ENCODE measurements around the gene PIEZO2.

PIEZO2 gene

GRCh38 chr18:10899481-10899880 lies 249.9 kb downstream of the PIEZO2 start:
- no peak for FAIRE-seq
- no peak for DNase-seq (ENCODE audit: low spot score)

GRCh38 chr18:10898417-10898974 lies 250.9 kb downstream of the PIEZO2 start:
- FAIRE-seq = no peak
- no peak for DNase-seq (ENCODE audit: low spot score)

DNA sequence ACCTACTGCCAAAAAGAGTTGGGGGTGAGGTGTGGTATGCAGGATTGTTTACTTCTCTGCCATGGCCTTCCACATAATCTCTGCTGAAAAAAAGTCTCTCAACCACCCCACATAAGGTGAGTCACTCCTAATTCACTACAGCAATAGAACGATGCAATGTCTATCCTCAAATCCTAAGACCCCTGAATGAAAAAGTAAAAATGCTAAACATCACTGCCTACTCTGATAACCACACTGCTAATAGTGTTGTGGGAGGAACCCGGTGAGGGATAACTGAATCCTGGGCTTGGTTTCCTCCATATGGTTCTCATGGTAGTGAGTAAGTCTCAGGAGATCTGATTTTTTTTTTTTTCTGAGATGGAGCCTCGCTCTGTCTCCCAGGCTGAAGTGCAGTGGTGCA lies 252.5 kb downstream of the PIEZO2 start:
- FAIRE-seq (no peak), DNase-seq (ENCODE audit: low spot score) (peak; percentile 7)

- no peak for FAIRE-seq
- no peak for DNase-seq (ENCODE audit: low spot score)
These were observed 253.4 kb downstream of the PIEZO2 start for GRCh38 chr18:10895976-10896375.

- FAIRE-seq (no peak), DNase-seq (ENCODE audit: low spot score) (no peak)
These were observed 254.9 kb downstream of the PIEZO2 start for GRCh38 chr18:10894501-10894900.

DNA sequence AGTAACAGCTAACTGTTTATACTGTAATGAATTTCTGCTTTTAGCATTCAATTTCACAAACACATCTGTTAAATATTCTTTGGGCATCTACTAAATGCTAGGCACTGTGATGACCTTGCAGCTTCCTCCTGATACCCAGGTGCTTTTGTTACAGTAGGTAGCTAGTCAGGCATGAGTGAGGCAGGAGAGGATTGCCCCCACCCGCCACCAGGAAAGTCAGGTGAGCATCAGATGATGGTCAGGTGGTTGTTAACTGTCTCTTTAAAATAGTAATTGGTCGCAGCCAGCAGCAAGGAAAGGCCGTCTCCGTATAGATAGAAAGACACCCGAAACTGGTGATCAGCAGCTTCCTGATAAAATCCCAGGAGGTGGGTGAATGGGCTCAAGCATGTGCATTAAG lies 255.6 kb downstream of the PIEZO2 start:
- DNase-seq (ENCODE audit: low spot score) (no peak), FAIRE-seq (no peak)

GRCh38 chr18:10893196-10893595 lies 256.2 kb downstream of the PIEZO2 start:
- no peak for FAIRE-seq
- no peak for DNase-seq (ENCODE audit: low spot score)

DNA sequence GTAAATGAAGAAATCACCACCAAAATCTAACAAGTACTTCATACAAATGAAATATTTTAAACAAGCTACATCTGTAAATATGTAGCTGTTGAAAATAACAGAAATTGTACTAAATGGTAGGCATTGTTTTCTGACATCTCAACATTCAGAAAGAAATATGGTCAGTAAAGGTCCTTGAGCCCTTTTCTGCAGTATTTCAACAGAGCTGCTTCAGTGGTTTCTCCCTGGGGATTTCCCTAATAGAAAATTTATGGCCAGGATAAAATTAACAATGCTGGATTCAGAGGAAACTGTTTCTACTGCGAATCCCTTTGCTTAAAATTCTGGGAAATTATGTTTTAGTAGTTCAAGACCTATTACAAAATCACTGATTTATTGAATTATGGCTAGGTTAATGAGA lies 256.6 kb downstream of the PIEZO2 start:
- no peak for FAIRE-seq
- no peak for DNase-seq (ENCODE audit: low spot score)

DNA sequence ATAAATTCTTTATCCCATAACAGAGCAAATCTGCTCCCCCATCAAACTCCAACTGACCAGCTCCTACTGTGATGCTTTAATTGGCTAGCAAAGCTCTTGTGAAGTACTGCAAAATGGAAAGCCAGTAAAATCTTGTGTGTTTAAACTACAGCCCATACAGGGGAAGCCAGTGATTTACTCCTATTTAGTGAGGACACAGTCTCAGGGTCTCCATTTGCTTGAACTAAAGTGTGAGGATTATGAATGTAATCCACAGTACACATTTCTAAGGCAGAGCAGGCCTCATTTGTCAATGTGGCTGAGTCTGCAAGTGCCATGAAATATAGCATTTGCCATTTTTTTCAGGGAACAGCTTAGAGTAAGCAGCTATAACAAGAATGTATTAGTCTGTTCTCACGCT lies 259.3 kb downstream of the PIEZO2 start:
- DNase-seq (ENCODE audit: low spot score) (no peak), FAIRE-seq (no peak)

GRCh38 chr18:10878703-10879102 lies 270.7 kb downstream of the PIEZO2 start:
- FAIRE-seq (no peak), DNase-seq (ENCODE audit: low spot score) (no peak)

GRCh38 chr18:10877987-10878386 lies 271.4 kb downstream of the PIEZO2 start:
- FAIRE-seq = no peak

GRCh38 chr18:10875811-10876210 lies 273.6 kb downstream of the PIEZO2 start:
- no peak for DNase-seq (ENCODE audit: low spot score)
- FAIRE-seq = no peak

More at GRCh38 chr18:10877987-10878386, 271.4 kb downstream of the PIEZO2 start:
- no peak for DNase-seq (ENCODE audit: low spot score)

DNA sequence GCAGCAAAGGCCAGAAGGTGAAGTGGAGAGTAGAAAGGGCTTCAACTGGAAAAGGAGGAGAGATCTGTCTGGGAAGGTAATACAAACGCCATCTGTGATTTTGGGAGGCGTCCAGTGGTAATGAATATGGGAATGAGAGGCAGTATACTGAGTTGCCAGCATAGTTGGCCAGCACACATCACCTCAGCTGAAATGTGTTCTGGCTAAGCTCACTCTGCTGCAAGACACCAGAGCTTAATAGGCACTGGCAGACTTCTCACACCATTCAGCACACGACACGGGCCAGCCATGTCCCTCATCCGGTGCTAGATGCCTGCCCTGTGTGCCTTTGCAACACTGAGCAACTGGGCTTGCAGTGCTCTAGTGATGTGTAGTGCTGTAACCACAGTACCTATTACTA lies 277.1 kb downstream of the PIEZO2 start:
- no peak for DNase-seq (ENCODE audit: low spot score)
- FAIRE-seq = no peak

DNA sequence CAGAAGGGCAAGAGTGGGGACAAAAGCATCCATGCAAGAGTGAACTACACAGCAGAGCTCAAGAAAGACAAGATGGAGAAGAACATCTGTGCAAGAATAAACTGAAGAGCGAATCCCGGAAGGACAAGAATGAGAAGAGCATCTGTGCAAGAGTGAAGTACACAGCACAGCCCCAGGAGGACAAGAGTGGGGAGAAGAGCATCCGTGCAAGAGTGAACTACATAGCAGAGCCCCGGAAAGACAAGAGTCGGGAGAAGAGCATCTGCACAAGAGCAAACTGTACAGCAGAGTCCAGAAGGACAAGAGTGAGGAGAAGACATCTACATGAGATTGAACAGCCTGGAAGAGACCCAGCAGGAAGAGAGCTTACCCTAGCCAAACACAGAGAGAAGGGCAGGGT lies 284.6 kb downstream of the PIEZO2 start:
- DNase-seq (ENCODE audit: low spot score) = no peak
- no peak for FAIRE-seq

GRCh38 chr18:10863026-10863425 lies 286.3 kb downstream of the PIEZO2 start:
- DNase-seq (ENCODE audit: low spot score) (no peak), FAIRE-seq (no peak)

DNA sequence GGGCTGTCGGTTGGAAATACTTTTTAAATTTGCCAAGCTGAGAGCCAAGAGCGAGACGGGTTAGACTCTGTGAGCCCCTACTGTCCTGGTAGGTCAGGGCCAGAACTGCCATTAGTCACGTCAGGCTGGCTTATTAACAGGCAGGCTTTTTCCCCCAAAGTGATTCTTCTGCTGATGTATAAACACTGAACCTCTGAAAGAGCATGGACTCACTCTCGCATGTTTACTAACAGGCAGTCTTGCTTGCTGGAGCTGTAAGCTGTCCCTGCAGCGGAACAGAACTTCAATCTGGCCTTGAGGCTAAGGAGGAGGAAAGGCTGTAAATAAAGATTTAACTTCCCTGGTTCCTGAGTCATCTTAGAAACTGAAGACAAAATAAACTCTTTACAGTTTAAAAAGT lies 288.4 kb downstream of the PIEZO2 start:
- FAIRE-seq = no peak

GRCh38 chr18:10860382-10860781 lies 289.0 kb downstream of the PIEZO2 start:
- FAIRE-seq = no peak
- no peak for DNase-seq (ENCODE audit: low spot score)

More for the DNA sequence above, 288.4 kb downstream of the PIEZO2 start:
- DNase-seq (ENCODE audit: low spot score) = no peak

- no peak for FAIRE-seq
- DNase-seq (ENCODE audit: low spot score) = no peak
These were observed 290.9 kb downstream of the PIEZO2 start for GRCh38 chr18:10858477-10858876.

DNA sequence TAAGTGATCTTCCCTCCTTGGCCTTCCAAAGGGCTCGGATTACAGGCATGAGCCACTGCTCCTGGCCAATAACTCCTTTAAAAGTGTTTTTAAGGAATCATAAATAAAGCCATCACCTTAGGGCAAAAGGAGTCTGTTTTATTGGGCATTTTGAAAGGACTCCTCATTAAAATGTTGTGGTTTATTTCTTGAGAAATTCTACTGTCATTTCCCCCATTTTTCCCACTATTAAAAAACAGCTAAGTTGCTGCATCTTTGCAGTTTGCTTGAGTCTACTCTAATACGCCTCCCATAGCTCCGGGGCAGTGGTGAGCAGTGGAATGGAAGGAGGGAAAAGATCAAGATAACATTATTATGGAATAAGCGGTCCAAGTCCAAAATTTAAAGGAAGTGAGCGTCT lies 293.2 kb downstream of the PIEZO2 start:
- DNase-seq (ENCODE audit: low spot score) = no peak
- FAIRE-seq = no peak

DNA sequence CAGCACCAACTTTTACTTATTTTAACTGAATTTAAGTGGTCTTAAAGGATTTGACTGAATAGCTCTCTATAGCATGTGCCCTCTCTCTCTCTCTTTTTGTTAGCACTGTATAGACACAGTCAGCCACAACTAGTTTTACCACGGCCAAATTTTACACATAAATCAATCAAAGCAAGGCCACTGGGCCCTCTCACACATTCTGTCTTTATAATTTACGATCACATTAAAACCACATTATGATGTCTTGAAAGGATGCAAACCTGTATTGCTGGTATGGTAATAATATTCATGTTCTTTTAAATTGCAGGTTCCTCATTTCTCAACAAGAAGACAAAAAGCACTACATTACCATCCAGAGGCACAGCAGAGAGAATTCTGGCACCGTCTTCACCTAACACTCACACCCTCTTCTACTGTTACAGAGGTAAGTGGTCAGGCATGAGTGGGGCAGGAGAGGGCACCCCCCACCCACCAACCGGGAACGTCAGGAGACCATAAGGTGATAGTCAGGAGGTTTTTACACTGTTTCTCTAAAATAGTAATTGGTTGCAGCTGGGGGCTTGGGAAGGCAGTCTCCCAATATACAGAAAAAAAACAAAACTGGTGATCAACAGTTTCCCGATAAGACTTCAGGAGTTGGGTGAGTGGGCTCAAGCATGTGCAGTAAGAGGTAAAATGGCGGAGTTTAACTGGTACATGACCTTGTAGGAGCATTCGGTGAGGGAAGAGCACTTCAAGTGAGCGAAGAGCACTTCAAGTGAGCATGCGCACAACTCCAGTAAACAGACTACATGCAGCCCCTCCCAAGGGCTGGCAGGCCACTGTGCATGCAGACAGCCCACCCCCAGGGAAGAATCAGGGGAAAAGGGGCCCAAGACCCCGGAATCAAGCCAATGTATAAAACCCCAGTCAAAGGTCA lies 296.7 kb downstream of the PIEZO2 start:
- DNase-seq (ENCODE audit: low spot score) (no peak), FAIRE-seq (no peak)

- DNase-seq (ENCODE audit: low spot score) = peak; percentile 40
- peak; percentile 69 for FAIRE-seq
These were observed 297.5 kb downstream of the PIEZO2 start for GRCh38 chr18:10851824-10852319.

DNA sequence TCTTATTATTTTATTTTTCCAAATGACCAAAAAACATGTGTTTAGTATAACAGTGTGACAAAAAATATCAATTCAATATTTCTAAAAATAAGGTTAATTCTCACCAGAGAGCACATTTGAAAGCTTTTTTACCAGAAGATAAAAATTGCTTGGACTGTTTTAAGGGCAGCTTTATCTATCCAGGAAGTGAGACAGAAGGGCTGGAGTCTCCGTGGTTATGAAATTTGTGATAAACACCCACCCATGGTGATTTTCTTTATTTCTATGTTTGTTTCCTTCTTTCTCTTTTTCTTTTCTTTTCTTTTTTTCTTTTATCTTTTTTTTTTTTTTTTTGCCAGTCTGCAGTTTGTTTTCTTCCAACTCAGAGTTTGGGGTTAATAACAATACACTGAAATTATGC lies 298.5 kb downstream of the PIEZO2 start:
- FAIRE-seq = no peak

DNA sequence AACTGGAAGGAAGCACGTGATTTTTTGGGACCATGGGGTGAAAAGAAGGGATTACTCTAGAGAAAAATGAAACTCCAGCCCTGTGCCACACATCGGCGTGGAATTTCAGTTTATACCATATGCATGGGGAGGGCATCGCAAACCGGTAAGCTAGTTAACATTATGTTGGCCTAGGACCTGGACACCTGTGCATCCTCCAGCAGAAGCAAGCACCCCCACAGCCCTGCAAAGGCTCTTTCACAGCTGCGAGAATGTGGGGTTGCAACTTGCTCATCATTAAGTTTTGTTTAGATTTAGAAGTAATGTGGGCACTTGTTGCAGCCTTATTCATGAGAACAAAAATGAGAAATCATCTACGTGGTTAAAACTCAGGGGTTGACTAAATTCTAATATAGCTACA lies 299.2 kb downstream of the PIEZO2 start:
- FAIRE-seq = no peak
- DNase-seq (ENCODE audit: low spot score) = no peak

More for the DNA sequence above, 298.5 kb downstream of the PIEZO2 start:
- DNase-seq (ENCODE audit: low spot score) = no peak
